SU-DHL-6 (cell line): ENCODE data around the gene PLEK.

Source experiments
- H2AFZ ChIP-seq: fragments of 200-600 bp; sonication (generic); 2 replicates; pipeline ENCODE4 v1.6.1; 2014; ENCODE audit warnings: low read depth, mild to moderate bottlenecking, moderate library complexity, mixed read lengths, antibody characterized with exemption, low read length; ENCODE audit not compliant: severe bottlenecking
- H3F3A ChIP-seq: fragments of 200-600 bp; shearing (Covaris generic); 2 replicates; pipeline ENCODE4 v1.6.0; 2016; ENCODE audit warnings: antibody characterized with exemption, mild to moderate bottlenecking; ENCODE audit not compliant: insufficient read depth
- H3K27ac ChIP-seq: fragments of 200-600 bp; sonication (generic); 2 replicates; pipeline ENCODE4 v1.5.1; 2016; ENCODE audit warnings: low read depth, mild to moderate bottlenecking, low read length, moderate library complexity, mixed read lengths
- H3K27me3 ChIP-seq: fragments of 200-600 bp; sonication (generic), shearing (Covaris generic); 2 replicates; pipeline ENCODE4 v1.6.0; 2014; ENCODE audit warnings: mild to moderate bottlenecking, low read length
- H3K36me3 ChIP-seq: fragments of 200-600 bp; sonication (generic); 2 replicates; pipeline ENCODE4 v1.6.1; 2014; ENCODE audit warnings: mild to moderate bottlenecking, low read length, mixed read lengths
- H3K4me2 ChIP-seq: fragments of 300-600, 200-600 bp; shearing (Covaris generic), sonication (generic); 2 replicates; pipeline ENCODE4 v1.6.0; 2014; ENCODE audit warnings: low read length, low read depth, mild to moderate bottlenecking; ENCODE audit not compliant: poor library complexity, severe bottlenecking
- H3K4me3 ChIP-seq: fragments of 200-600 bp; sonication (generic); 2 replicates; pipeline ENCODE4 v1.5.1; 2014; ENCODE audit warnings: antibody characterized with exemption, low read length, mild to moderate bottlenecking, mixed read lengths; ENCODE audit not compliant: insufficient read depth, poor library complexity, severe bottlenecking
- H3K79me2 ChIP-seq: fragments of 200-600 bp; sonication (generic); 2 replicates; pipeline ENCODE4 v1.6.1; 2014; ENCODE audit warnings: mild to moderate bottlenecking, low read length, moderate library complexity; ENCODE audit not compliant: insufficient read depth
- H3K9ac ChIP-seq: fragments of 200-600 bp; sonication (generic); 2 replicates; pipeline ENCODE4 v1.7.0; 2014; ENCODE audit warnings: mild to moderate bottlenecking, low read length
- H3K9me2 ChIP-seq: fragments of 200-600 bp; sonication (generic); replicated peaks from 2 replicates; pipeline ENCODE4 v1.6.1; 2014; ENCODE audit warnings: low read length; ENCODE audit not compliant: insufficient read depth
- H3K9me3 ChIP-seq: fragments of 200-600 bp; sonication (generic); 2 replicates; pipeline ENCODE4 v1.6.1; 2014; ENCODE audit warnings: low read length, mixed read lengths; ENCODE audit not compliant: insufficient read depth
- H4K20me1 ChIP-seq: fragments of 200-600 bp; sonication (generic); 2 replicates; pipeline ENCODE4 v1.6.1; 2014; ENCODE audit warnings: low read depth, mild to moderate bottlenecking, antibody characterized with exemption, low read length, moderate library complexity, mixed read lengths
- CTCF ChIP-seq: fragments of 200-600 bp; sonication (generic); IDR thresholded peaks from one replicate; pipeline ENCODE4 v1.5.1; 2017; ENCODE audit warnings: antibody characterized with exemption, mild to moderate bottlenecking, low read length, moderate library complexity; ENCODE audit not compliant: insufficient read depth, poor library complexity, severe bottlenecking
- EZH2phosphoT487 ChIP-seq: fragments of 200-600 bp; sonication (generic), shearing (Covaris generic); conservative IDR thresholded peaks from 2 replicates; pipeline ENCODE4 v1.6.1; 2018; ENCODE audit warnings: mild to moderate bottlenecking, antibody characterized with exemption, low read length, moderate library complexity, mixed read lengths

Gene PLEK

GRCh38 chr2:68384485-68385107, 19.5 kb downstream of the PLEK start:
- Histone ChIP-seq H2AFZ (no peak overlapping the region), H4K20me1 (no peaks in the 10 kb centered on the region), H3K9ac (peak overlapping the region; percentile 3), H3K9me3 (no peaks in the 10 kb centered on the region), H3K27ac (peak overlapping the region; percentile 81), H3K79me2 (peaks cover 9% of the 10 kb centered on the region), H3K36me3 (peaks cover 23% of the 10 kb centered on the region; the same call in 1 of the 2 replicates), H3K4me3 (no peak overlapping the region), H3F3A (peaks cover 22% of the 10 kb centered on the region; the same call in 1 of the 2 replicates), H3K27me3 (no peaks in the 10 kb centered on the region), H3K9me2 (no peaks in the 10 kb centered on the region), H3K4me2 (peak overlapping the region; percentile 41)
- TF ChIP-seq CTCF (no peak), EZH2phosphoT487 (no peak)

- H4K20me1 ChIP-seq, result no peaks in the 10 kb centered on the region
- H3K27me3 ChIP-seq, result no peaks in the 10 kb centered on the region
- H3K9me3 ChIP-seq, result no peaks in the 10 kb centered on the region
- peak overlapping the region; percentile 3 for H3K9ac ChIP-seq
- no peak overlapping the region for H3K4me3 ChIP-seq
- 0 out of 2 replicates have a peak, but pooled peaks cover 5% of the 10 kb centered on the region for H3K79me2 ChIP-seq
- H3K9me2 ChIP-seq, result no peaks in the 10 kb centered on the region
- peaks cover 20% of the 10 kb centered on the region for H3K36me3 ChIP-seq
- H3F3A ChIP-seq, result peaks cover 22% of the 10 kb centered on the region; the same call in 1 of the 2 replicates
- TF ChIP-seq EZH2phosphoT487 (no peak), CTCF (no peak)
- H3K4me2 ChIP-seq, result peak overlapping the region; percentile 41
- peak overlapping the region; percentile 81 for H3K27ac ChIP-seq
- H2AFZ ChIP-seq, result no peak overlapping the region
These were observed 20.3 kb downstream of the PLEK start for GRCh38 chr2:68385220-68385906.

- peaks cover 25% of the 10 kb centered on the region for H3K36me3 ChIP-seq
- H3K9ac ChIP-seq, result no peak overlapping the region
- no peak overlapping the region for H3K4me3 ChIP-seq
- H2AFZ ChIP-seq, result no peak overlapping the region
- H3K27ac ChIP-seq, result peak overlapping the region; percentile 81
- H3K9me3 ChIP-seq, result no peaks in the 10 kb centered on the region
- H3F3A ChIP-seq, result peaks cover 22% of the 10 kb centered on the region; the same call in 1 of the 2 replicates
- TF ChIP-seq CTCF, result no peak
- no peak for TF ChIP-seq EZH2phosphoT487
- H3K9me2 ChIP-seq, result no peaks in the 10 kb centered on the region
- 0 out of 2 replicates have a peak, but pooled peaks cover 5% of the 10 kb centered on the region for H3K79me2 ChIP-seq
- H3K4me2 ChIP-seq, result peak overlapping the region; percentile 41
- H3K27me3 ChIP-seq, result no peaks in the 10 kb centered on the region
- no peaks in the 10 kb centered on the region for H4K20me1 ChIP-seq
These were observed 20.8 kb downstream of the PLEK start for GRCh38 chr2:68385907-68386287.
